ENCODE measurements around the gene PCDHA2.
"Not testable (repeated sequence)": the region's sequence is repeated elsewhere in the genome, so short reads cannot be mapped to it uniquely, and the experiment has no call there.

PCDHA2 gene

GRCh38 chr5:140800816-140801493, 6.3 kb downstream of the PCDHA2 start, which contains the start of gene PCDHA3:
Gene PCDHA3, plus strand, starts transcription at chr5:140801057.
- Histone ChIP-seq H3K23ac (ENCODE audit: low read depth, low read length, poor library complexity) (no peak within 1 kb of the TSS), H3K4me3 (ENCODE audit: low read length in 2 of 2) (peak within 1 kb of the TSS in 1 of 2 donors; percentile 50)

DNA sequence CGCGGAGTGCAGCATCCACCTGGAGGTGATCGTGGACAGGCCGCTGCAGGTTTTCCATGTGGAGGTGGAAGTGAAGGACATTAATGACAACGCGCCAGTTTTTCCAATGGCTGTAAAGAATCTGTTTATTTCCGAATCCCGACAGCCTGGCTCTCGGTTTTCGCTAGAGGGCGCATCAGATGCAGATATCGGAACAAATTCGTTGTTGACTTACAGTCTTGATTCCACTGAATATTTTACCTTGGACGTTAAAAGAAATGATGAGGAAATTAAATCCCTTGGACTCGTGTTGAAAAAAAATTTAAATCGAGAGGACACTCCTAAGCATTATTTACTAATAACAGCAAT, 6.8 kb downstream of the PCDHA2 start:
- Histone ChIP-seq H3K36me3 (replicated peaks in 1 of 2; ENCODE audit: control insufficient read depth in 2 of 2, insufficient read depth in 2 of 2, low read length in 2 of 2) (peaks cover 5 to 14% of the 10 kb centered on the region in 2 donors), H3K18ac (ENCODE audit: low read length) (no peak overlapping the region), H2AFZ (ENCODE audit: low read length) (no peak overlapping the region), H3K79me1 (ENCODE audit: low read depth, low read length) (peaks cover 6% of the 10 kb centered on the region), H4K91ac (ENCODE audit: low read depth, low read length, poor library complexity) (no peak overlapping the region), H3K4me3 (ENCODE audit: low read length in 2 of 2) (no peak overlapping the region), H3K4ac (ENCODE audit: low read length) (no peak overlapping the region), H3K4me2 (ENCODE audit: insufficient read depth, low read length, poor library complexity, severe bottlenecking) (no peak overlapping the region), H3K4me1 (ENCODE audit: control insufficient read depth in 2 of 2, insufficient read depth in 1 of 2, low read depth in 1 of 2, low read length in 2 of 2) (no peaks in the 10 kb centered on the region), H2BK15ac (ENCODE audit: low read length) (no peak overlapping the region), H3K27me3 (ENCODE audit: control insufficient read depth in 3 of 3, insufficient read depth in 3 of 3, low read depth in 1 of 3, low read length in 3 of 3) (no peaks in the 10 kb centered on the region), H2BK5ac (ENCODE audit: low read length) (no peak overlapping the region), H2BK12ac (ENCODE audit: low read length) (no peak overlapping the region), H2AK5ac (ENCODE audit: low read depth, low read length) (no peak overlapping the region), H3K23ac (ENCODE audit: low read depth, low read length, poor library complexity) (no peak overlapping the region), H3K14ac (ENCODE audit: low read length) (no peak overlapping the region), H3K27ac (replicated peaks; ENCODE audit: low read length) (no peak overlapping the region), H2BK120ac (ENCODE audit: low read depth, low read length) (no peak overlapping the region), H4K8ac (ENCODE audit: low read depth, low read length) (no peak overlapping the region), H3K9ac (ENCODE audit: low read depth, low read length, poor library complexity) (no peak overlapping the region), H3K9me3 (replicated peaks in 1 of 2; ENCODE audit: control insufficient read depth in 2 of 2, insufficient read depth in 1 of 2, low read depth in 1 of 2, low read length in 2 of 2) (peaks cover 23 to 54% of the 10 kb centered on the region in 2 donors)
- WGBS, 2 donors (ENCODE audit: extremely low coverage in 2 of 2, insufficient read length in 2 of 2, insufficient replicate concordance in 1 of 2), result no CpG with 5 or more reads among the region's 16 CpGs
- DNase-seq (ENCODE audit: low spot score), result no peak

More at GRCh38 chr5:140800816-140801493, 6.3 kb downstream of the PCDHA2 start, which contains the start of gene PCDHA3:
- H3K79me1 ChIP-seq (ENCODE audit: low read depth, low read length), result peaks cover 6% of the 10 kb centered on the region
- H3K27me3 ChIP-seq (ENCODE audit: control insufficient read depth in 3 of 3, insufficient read depth in 3 of 3, low read depth in 1 of 3, low read length in 3 of 3), result no peaks in the 10 kb centered on the region
- H3K4ac ChIP-seq (ENCODE audit: low read length), result no peak within 1 kb of the TSS
- no peak within 1 kb of the TSS for H3K27ac ChIP-seq (replicated peaks; ENCODE audit: low read length)
- H2BK5ac ChIP-seq (ENCODE audit: low read length), result no peak within 1 kb of the TSS
- no peak within 1 kb of the TSS for H2BK12ac ChIP-seq (ENCODE audit: low read length)
- H2AFZ ChIP-seq (ENCODE audit: low read length), result no peak within 1 kb of the TSS
- H3K9me3 ChIP-seq (replicated peaks in 1 of 2; ENCODE audit: control insufficient read depth in 2 of 2, insufficient read depth in 1 of 2, low read depth in 1 of 2, low read length in 2 of 2), result peaks cover 26 to 55% of the 10 kb centered on the region in 2 donors
- no peaks in the 10 kb centered on the region for H3K4me1 ChIP-seq (ENCODE audit: control insufficient read depth in 2 of 2, insufficient read depth in 1 of 2, low read depth in 1 of 2, low read length in 2 of 2)
- H3K9ac ChIP-seq (ENCODE audit: low read depth, low read length, poor library complexity), result no peak within 1 kb of the TSS
- no peak within 1 kb of the TSS for H4K8ac ChIP-seq (ENCODE audit: low read depth, low read length)
- no peak within 1 kb of the TSS for H2AK5ac ChIP-seq (ENCODE audit: low read depth, low read length)
- no peak within 1 kb of the TSS for H2BK15ac ChIP-seq (ENCODE audit: low read length)
- no peak within 1 kb of the TSS for H3K18ac ChIP-seq (ENCODE audit: low read length)
- H3K36me3 ChIP-seq (replicated peaks in 1 of 2; ENCODE audit: control insufficient read depth in 2 of 2, insufficient read depth in 2 of 2, low read length in 2 of 2), result peaks cover 5 to 16% of the 10 kb centered on the region in 2 donors
- WGBS, 2 donors (ENCODE audit: extremely low coverage in 2 of 2, insufficient read length in 2 of 2, insufficient replicate concordance in 1 of 2), result no CpG with 5 or more reads among the region's 29 CpGs
- H3K4me2 ChIP-seq (ENCODE audit: insufficient read depth, low read length, poor library complexity, severe bottlenecking), result no peak within 1 kb of the TSS
- no peak within 1 kb of the TSS for H3K14ac ChIP-seq (ENCODE audit: low read length)
- DNase-seq (ENCODE audit: low spot score), result no peak
- H4K91ac ChIP-seq (ENCODE audit: low read depth, low read length, poor library complexity), result no peak within 1 kb of the TSS
- H2BK120ac ChIP-seq (ENCODE audit: low read depth, low read length), result no peak within 1 kb of the TSS

GRCh38 chr5:140802381-140802780, 7.7 kb downstream of the PCDHA2 start:
- not testable (repeated sequence) for H3K4me3 ChIP-seq (ENCODE audit: low read length in 2 of 2); DNase-seq (ENCODE audit: low spot score); H3K36me3 ChIP-seq (replicated peaks in 1 of 2; ENCODE audit: control insufficient read depth in 2 of 2, insufficient read depth in 2 of 2, low read length in 2 of 2); H2BK120ac ChIP-seq (ENCODE audit: low read depth, low read length); H2BK12ac ChIP-seq (ENCODE audit: low read length); H4K8ac ChIP-seq (ENCODE audit: low read depth, low read length); H3K4me2 ChIP-seq (ENCODE audit: insufficient read depth, low read length, poor library complexity, severe bottlenecking); H3K18ac ChIP-seq (ENCODE audit: low read length); H3K14ac ChIP-seq (ENCODE audit: low read length); H4K91ac ChIP-seq (ENCODE audit: low read depth, low read length, poor library complexity); H3K79me1 ChIP-seq (ENCODE audit: low read depth, low read length); H2BK15ac ChIP-seq (ENCODE audit: low read length); H2AFZ ChIP-seq (ENCODE audit: low read length); H2AK5ac ChIP-seq (ENCODE audit: low read depth, low read length); H2BK5ac ChIP-seq (ENCODE audit: low read length); H3K27me3 ChIP-seq (ENCODE audit: control insufficient read depth in 3 of 3, insufficient read depth in 3 of 3, low read depth in 1 of 3, low read length in 3 of 3); H3K4ac ChIP-seq (ENCODE audit: low read length); H3K27ac ChIP-seq (replicated peaks; ENCODE audit: low read length); H3K4me1 ChIP-seq (ENCODE audit: control insufficient read depth in 2 of 2, insufficient read depth in 1 of 2, low read depth in 1 of 2, low read length in 2 of 2)
- peak overlapping the region; percentile 44 for H3K9ac ChIP-seq (ENCODE audit: low read depth, low read length, poor library complexity)
- WGBS, 2 donors (ENCODE audit: extremely low coverage in 2 of 2, insufficient read length in 2 of 2, insufficient replicate concordance in 1 of 2), result no CpG with 5 or more reads among the region's 45 CpGs
- peaks cover 16 to 47% of the 10 kb centered on the region in 2 donors for H3K9me3 ChIP-seq (replicated peaks in 1 of 2; ENCODE audit: control insufficient read depth in 2 of 2, insufficient read depth in 1 of 2, low read depth in 1 of 2, low read length in 2 of 2)
- H3K23ac ChIP-seq (ENCODE audit: low read depth, low read length, poor library complexity), result peak overlapping the region; percentile 91

- H2AFZ ChIP-seq (ENCODE audit: low read length), result no peak overlapping the region
- H3K79me1 ChIP-seq (ENCODE audit: low read depth, low read length), result peaks cover 3% of the 10 kb centered on the region
- H3K36me3 ChIP-seq (replicated peaks in 1 of 2; ENCODE audit: control insufficient read depth in 2 of 2, insufficient read depth in 2 of 2, low read length in 2 of 2), result peaks cover 5 to 9% of the 10 kb centered on the region in 2 donors
- no peak overlapping the region for H2AK5ac ChIP-seq (ENCODE audit: low read depth, low read length)
- no peak overlapping the region for H2BK120ac ChIP-seq (ENCODE audit: low read depth, low read length)
- H3K14ac ChIP-seq (ENCODE audit: low read length), result peak overlapping the region; percentile 89
- peak overlapping the region; percentile 65 for H4K8ac ChIP-seq (ENCODE audit: low read depth, low read length)
- H2BK12ac ChIP-seq (ENCODE audit: low read length), result peak overlapping the region; percentile 41
- H2BK5ac ChIP-seq (ENCODE audit: low read length), result no peak overlapping the region
- no peak overlapping the region for H3K27ac ChIP-seq (replicated peaks; ENCODE audit: low read length)
- no peak overlapping the region for H3K4ac ChIP-seq (ENCODE audit: low read length)
- H3K9me3 ChIP-seq (replicated peaks in 1 of 2; ENCODE audit: control insufficient read depth in 2 of 2, insufficient read depth in 1 of 2, low read depth in 1 of 2, low read length in 2 of 2), result peaks cover 16 to 47% of the 10 kb centered on the region in 2 donors
- no peaks in the 10 kb centered on the region for H3K27me3 ChIP-seq (ENCODE audit: control insufficient read depth in 3 of 3, insufficient read depth in 3 of 3, low read depth in 1 of 3, low read length in 3 of 3)
- no peaks in the 10 kb centered on the region for H3K4me1 ChIP-seq (ENCODE audit: control insufficient read depth in 2 of 2, insufficient read depth in 1 of 2, low read depth in 1 of 2, low read length in 2 of 2)
- peak overlapping the region in 1 of 2 donors; percentile 35 for H3K4me3 ChIP-seq (ENCODE audit: low read length in 2 of 2)
- peak overlapping the region; percentile 91 for H3K23ac ChIP-seq (ENCODE audit: low read depth, low read length, poor library complexity)
- no peak overlapping the region for H4K91ac ChIP-seq (ENCODE audit: low read depth, low read length, poor library complexity)
- DNase-seq (ENCODE audit: low spot score), result no peak
- no peak overlapping the region for H3K4me2 ChIP-seq (ENCODE audit: insufficient read depth, low read length, poor library complexity, severe bottlenecking)
- H2BK15ac ChIP-seq (ENCODE audit: low read length), result no peak overlapping the region
- H3K18ac ChIP-seq (ENCODE audit: low read length), result no peak overlapping the region
- no CpG with 5 or more reads among the region's 53 CpGs for WGBS, 2 donors (ENCODE audit: extremely low coverage in 2 of 2, insufficient read length in 2 of 2, insufficient replicate concordance in 1 of 2)
- H3K9ac ChIP-seq (ENCODE audit: low read depth, low read length, poor library complexity), result no peak overlapping the region
Measured at GRCh38 chr5:140802781-140803271, 8.2 kb downstream of the PCDHA2 start.
